HG02763 (cell line): ENCODE data around the gene ZNF184.
"Not testable (repeated sequence)": the region's sequence is repeated elsewhere in the genome, so short reads cannot be mapped to it uniquely, and the experiment has no call there.

Experiments used
- ATAC-seq: cut with Tn5 transposase; IDR thresholded peaks from one replicate; pipeline ENCODE4 v1.9.1; 2021; ENCODE audit warnings: mild to moderate bottlenecking, moderate library complexity; ENCODE audit not compliant: unreplicated experiment

ZNF184 gene

DNA sequence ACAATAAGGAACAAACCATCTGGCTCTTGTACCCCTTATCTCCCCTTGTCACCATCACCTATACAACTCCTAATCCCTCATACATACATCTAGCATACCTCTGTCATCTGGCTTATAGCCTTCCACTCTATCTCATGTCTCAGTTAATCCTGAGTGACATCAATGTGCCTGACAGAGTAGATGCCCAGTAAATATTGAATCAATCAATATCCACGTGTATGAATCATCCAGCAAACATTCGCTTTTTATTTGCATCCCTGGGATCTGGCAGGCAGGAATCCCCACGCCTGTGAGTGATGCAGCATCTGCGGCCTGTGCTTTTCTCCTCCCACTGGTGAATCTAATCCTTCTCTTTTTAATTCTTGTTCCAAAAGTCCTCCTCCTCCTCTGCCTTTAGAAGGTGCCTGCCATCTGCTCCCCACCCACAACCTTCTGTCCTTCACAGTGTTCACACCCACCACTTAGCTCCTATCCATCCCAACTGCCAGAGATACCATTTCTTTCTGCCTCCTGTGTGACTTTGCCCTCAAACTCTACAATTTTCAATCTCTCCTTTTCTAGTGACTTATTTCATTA lies 46.8 kb downstream of the ZNF184 start:
- no peak for ATAC-seq

DNA sequence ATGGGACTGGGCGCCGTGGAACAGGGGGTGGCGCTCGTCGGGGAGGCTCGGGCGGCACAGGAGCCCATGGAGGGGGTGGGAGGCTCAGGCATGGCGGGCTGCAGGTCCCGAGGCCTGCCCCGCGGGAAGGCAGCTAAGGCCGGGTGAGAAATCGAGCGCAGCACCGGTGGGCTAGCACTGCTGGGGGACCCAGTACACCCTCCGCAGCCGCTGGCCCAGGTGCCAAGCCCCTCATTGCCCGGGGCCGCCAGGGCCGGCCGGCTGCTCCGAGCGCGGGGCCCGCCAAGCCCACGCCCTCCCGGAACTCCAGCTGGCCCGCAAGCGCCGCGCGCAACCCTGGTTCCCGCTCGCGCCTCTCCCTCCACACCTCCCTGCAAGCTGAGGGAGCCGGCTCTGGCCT lies 48.1 kb downstream of the ZNF184 start:
- ATAC-seq: not testable (repeated sequence)

DNA sequence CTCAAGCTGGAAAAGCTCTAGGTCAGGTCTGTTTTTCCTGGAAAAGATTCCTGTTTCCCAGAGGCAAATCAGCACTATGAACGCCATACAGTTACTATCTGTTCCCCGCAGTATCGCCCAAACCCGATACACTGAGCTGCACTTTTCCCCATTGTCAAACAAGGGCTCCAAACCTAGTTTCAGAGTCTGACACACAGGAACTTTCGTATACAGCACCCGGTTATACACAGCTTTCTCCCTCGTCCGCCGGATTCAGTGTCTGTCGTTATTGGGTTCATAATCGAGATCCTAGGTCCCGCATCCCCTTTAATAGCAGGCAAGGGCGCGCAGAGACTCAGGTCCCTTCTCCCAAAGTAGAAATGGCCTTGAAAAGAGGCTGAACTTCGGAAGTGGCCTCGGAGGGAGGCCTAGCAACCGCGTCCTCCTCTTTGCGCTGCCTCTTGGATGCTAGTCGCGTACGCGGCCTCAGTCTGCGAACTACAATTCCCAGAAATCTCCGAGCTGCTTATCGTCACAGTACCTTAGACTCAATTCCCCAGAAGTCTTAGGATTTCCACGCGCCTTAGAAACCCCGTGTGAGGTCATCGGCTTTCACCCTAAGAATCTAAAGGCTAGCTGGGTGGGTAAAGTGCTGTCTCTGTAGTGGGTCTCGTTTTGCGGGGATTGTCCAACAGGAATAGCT lies 50.1 kb downstream of the ZNF184 start:
- ATAC-seq: no peak

DNA sequence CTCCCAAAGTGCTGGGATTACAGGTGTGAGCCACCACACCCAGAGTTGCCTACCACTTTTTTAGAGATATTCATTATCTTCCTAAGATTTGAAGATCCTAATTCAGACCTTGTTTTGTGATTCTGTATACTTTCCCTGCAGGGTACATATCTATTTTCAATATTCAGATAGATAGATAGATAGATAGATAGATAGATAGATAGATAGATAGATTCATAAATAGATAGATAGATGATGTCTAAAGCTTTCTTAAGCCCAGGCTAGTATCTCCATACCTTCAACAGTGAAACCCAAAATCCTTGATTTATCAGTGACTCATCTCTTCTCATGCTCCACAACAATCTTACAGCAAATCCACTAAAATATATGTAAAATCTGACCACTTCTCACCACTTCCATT lies 53.5 kb downstream of the ZNF184 start:
- ATAC-seq: no peak

DNA sequence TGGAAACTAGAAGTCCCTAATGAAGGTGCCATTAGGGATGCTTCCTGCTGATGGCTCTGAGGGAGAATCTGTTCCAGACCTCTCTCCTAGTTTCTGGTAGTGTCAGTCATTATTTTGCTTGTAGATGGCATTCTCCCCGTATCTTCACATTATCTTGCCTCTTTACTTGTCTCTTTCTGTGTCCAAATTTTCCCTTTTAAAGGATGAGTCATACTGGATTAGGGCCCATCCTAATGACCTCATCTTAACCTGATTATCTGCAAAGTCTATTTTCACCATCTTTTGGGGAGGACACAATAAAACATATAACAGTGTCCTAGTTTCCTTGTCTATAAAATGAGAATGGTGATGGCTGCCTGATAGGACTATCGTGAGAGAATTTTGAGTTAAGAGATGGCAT lies 57.0 kb downstream of the ZNF184 start:
- no peak for ATAC-seq

DNA sequence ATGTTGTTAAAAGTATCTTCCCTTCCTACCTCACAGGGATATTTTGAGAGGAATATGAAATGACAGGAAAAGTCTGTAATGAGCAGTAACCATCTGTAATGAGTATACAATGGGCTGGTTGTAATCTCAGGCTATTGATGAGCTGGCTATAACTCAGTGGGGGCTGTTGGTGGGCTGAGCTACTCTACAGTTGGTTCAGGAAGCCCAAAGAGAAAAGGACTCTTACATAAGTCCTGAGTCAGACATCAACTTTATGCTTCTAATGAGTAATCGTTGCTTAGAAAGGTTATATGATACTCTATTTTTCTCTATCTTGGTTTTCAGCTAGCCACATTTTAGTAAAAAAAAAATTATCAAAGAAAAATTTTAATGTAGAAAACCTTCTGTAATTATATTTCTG lies 57.9 kb downstream of the ZNF184 start:
- no peak for ATAC-seq

DNA sequence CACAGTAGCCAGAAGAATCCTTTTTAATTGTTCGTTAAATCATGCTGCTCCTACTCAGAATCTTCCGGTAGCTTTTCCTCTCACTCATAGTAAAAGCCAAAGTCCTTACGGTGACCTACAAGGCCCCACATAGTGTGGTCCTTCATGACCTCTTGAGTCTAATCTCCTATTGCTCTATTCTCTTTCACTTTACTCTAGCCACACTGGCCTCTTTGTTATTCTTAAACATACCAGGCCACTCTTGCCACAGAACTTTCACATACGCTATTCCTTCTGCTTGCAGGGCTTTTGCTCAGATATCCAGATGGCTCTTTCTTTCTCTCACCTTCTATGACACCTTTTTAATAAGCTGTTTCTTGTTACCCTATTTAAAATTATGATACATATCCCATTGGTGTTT lies 58.6 kb downstream of the ZNF184 start:
- no peak for ATAC-seq

DNA sequence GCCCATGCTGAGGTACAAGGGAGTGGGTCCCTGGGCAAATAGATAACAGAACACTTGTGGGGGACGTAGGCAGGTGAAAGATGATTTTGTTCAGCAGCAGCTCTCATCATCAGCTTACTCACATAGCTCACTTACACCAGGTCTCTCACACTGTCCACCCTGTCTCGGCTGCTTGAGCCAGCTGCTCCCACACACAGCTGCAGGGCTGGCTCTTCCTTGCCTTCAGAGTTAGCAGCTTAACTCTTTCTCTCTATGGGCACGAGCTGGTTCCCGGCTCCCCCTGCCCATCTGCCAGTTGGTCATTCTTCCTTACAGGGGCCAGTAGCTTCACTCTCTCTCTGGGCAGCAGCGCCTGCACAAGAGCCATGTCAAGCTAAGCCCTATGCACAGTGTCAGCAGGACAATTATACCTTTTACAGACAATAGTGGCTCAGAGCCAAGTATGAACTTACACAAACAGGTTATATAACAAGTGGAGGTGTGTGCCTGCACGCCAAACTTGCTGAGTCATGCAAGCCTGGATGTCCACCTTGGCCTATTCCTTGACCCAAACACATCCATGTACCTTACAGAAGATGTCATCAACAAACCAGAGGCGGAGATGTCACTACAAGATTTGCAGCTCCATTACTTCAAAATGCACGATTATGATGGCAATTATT lies 65.6 kb downstream of the ZNF184 start:
- ATAC-seq: no peak

DNA sequence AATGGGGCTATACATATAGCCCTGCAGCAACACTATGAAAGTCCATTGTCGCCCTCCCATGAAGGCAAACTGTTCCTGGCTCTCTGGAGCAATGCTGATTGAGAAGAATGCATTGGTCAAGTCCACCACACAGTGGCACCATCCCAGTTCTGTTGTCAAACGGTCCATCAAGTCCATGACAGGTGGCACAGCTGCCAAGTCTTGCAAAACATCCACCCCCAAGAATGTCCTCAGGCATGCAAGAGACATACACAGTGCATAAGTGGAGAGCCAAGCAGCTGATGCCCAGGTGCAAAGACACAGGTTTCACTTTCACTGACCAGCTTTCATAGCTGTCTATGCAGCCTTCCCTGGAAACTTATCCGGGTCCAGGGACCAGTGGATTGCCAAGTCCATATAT lies 66.8 kb downstream of the ZNF184 start:
- no peak for ATAC-seq

DNA sequence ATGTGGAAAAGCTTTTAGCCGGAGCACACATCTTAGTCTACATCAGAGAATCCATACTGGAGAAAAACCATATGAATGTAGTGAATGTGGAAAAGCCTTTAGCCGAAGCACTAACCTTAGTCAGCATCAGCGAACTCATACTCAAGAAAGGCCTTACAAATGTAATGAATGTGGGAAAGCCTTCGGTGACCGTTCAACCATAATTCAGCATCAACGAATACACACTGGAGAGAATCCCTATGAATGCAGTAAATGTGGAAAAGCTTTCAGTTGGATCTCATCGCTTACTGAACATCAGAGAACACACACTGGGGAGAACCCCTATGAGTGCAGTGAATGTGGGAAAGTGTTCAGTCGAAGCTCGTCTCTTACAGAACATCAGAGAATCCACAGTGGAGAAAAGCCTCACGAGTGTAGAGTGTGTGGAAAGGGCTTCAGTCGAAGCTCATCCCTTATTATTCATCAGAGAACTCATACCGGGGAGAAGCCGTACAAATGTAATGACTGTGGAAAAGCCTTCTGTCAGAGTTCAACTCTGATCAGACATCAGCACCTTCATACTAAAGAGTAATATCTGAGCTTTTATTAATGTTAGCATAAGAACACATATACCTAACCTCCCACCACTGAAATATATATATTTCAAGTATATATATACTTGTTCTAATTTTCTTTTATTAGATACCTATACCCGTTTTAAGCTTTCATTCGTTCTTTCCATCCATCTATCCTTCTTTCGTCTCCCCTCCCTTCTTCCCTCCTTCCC lies 71.8 kb downstream of the ZNF184 start:
- no peak for ATAC-seq
